Mucosa of descending colon (tissue), 3 donors: ENCODE data around the gene FRMD6. TPM values are rescaled to one million over a fixed set of nuclear protein-coding genes. Genes with fewer than 3 reads are reported as not detected.

ENCODE experiments used
- ATAC-seq: fragments of 200-7000 bp; cut with Tn5 transposase; one replicate; pipeline ENCODE4 v1.9.1; 2020; ENCODE audit warnings: mild to moderate bottlenecking, moderate library complexity
- DNase-seq, 3 donors: peaks; one replicate each; pipeline ENCODE4 v3.0.0-alpha.2; 2020
- H3K36me3 ChIP-seq: fragments of 200-600 bp; one replicate; pipeline ENCODE4 v1.8.0; 2021; ENCODE audit warnings: low read depth, mild to moderate bottlenecking
- H3K4me1 ChIP-seq: fragments of 200-600 bp; one replicate; pipeline ENCODE4 v1.8.0; 2021; ENCODE audit warnings: low read depth, mild to moderate bottlenecking
- H3K4me3 ChIP-seq: fragments of 200-600 bp; one replicate; pipeline ENCODE4 v1.8.0; 2021; ENCODE audit warnings: mild to moderate bottlenecking
- H3K9me3 ChIP-seq: fragments of 200-600 bp; one replicate; pipeline ENCODE4 v1.8.0; 2021; ENCODE audit warnings: mild to moderate bottlenecking
- CTCF ChIP-seq: fragments of 200-600 bp; IDR thresholded peaks from one replicate; pipeline ENCODE4 v1.8.0; 2022; ENCODE audit warnings: antibody characterized with exemption, mild to moderate bottlenecking
- intact Hi-C, 2 donors: fragments of 100-400 bp; cut with DNase I in 1 of 2; cut with micrococcal nuclease in 1 of 2; formaldehyde crosslinking; loops; one replicate each; pipeline versions ENCODE4 v1.11.0 to v1.11.1; 2022; cut with DNase I, micrococcal nuclease
- total RNA-seq, 3 donors: library from RNA; stranded (reverse); fragmentation: NEBNext Ultra II Directional in 2 of 3; extraction: Animal tissue kit (Norgen Biotek cat#: 25700) in 2 of 3; gene quantifications; one replicate each; pipeline versions ENCODE4 v1.2.1 to v1.2.4, GENCODE V29; 2021 to 2023
- donor health status: DM: no; HTN: no; CAD: no; lungs with moderate emphysema.
- donor health status: DM: no; HTN: no; CAD: no.
- donor health status: DM: no; HTN: yes; CAD: no.

Gene FRMD6
- total RNA-seq, 3 donors from 2014 or later = 4.2 to 39.1 (median 8.5) TPM

- intact Hi-C loops = no loop called here
- Histone ChIP-seq H3K9me3 (no peaks in the 10 kb centered on the region), H3K36me3 (no peaks in the 10 kb centered on the region), H3K4me3 (no peak overlapping the region), H3K4me1 (no peaks in the 10 kb centered on the region)
- no peak for TF ChIP-seq CTCF
- DNase-seq (no peak), ATAC-seq (no peak)
Observed at GRCh38 chr14:51643140-51643539, 8.6 kb upstream of the FRMD6 start.

GRCh38 chr14:51644217-51644933 is 7.3 kb upstream of the FRMD6 start:
- no peaks in the 10 kb centered on the region for H3K9me3 ChIP-seq
- no peaks in the 10 kb centered on the region for H3K36me3 ChIP-seq
- intact Hi-C loops = no loop called here
- ATAC-seq (no peak), DNase-seq (no peak)
- no peak overlapping the region for H3K4me3 ChIP-seq
- H3K4me1 ChIP-seq = no peaks in the 10 kb centered on the region
- TF ChIP-seq CTCF = no peak

DNA sequence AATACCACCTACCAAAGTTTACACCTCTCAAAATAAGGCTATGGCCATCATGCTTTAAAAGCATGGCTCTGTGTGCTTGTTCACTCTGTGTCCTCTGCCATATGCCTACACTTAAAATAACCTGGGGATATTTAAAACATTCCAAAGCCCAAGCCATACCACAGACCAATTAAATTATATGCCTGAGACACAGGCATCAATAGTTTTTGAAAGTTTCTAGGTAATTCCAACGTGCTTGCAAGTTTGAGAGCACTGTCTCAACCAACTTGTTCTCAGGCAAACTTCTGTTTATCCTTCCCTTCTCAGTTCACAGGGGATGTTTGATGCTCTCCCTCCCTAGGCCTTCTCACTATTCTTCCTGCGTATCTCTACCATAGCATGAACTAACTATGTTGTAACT is 3.4 kb upstream of the FRMD6 start:
- intact Hi-C loops = no loop called here
- Histone ChIP-seq H3K4me1 (peaks cover 10% of the 10 kb centered on the region), H3K4me3 (no peak overlapping the region), H3K36me3 (no peaks in the 10 kb centered on the region), H3K9me3 (no peaks in the 10 kb centered on the region)
- DNase-seq (no peak), ATAC-seq (no peak)
- TF ChIP-seq CTCF = no peak

- no peak for ATAC-seq
- no peak for TF ChIP-seq CTCF
- peak overlapping the region; percentile 62 for H3K4me3 ChIP-seq
- DNase-seq = peak; percentile 14 to 50 (median 41)
- intact Hi-C loops = no loop called here
- H3K9me3 ChIP-seq = no peaks in the 10 kb centered on the region
- H3K36me3 ChIP-seq = no peaks in the 10 kb centered on the region
- H3K4me1 ChIP-seq = peaks cover 10% of the 10 kb centered on the region
Observed at GRCh38 chr14:51650716-51651387, 858 bp upstream of the FRMD6 start.

DNA sequence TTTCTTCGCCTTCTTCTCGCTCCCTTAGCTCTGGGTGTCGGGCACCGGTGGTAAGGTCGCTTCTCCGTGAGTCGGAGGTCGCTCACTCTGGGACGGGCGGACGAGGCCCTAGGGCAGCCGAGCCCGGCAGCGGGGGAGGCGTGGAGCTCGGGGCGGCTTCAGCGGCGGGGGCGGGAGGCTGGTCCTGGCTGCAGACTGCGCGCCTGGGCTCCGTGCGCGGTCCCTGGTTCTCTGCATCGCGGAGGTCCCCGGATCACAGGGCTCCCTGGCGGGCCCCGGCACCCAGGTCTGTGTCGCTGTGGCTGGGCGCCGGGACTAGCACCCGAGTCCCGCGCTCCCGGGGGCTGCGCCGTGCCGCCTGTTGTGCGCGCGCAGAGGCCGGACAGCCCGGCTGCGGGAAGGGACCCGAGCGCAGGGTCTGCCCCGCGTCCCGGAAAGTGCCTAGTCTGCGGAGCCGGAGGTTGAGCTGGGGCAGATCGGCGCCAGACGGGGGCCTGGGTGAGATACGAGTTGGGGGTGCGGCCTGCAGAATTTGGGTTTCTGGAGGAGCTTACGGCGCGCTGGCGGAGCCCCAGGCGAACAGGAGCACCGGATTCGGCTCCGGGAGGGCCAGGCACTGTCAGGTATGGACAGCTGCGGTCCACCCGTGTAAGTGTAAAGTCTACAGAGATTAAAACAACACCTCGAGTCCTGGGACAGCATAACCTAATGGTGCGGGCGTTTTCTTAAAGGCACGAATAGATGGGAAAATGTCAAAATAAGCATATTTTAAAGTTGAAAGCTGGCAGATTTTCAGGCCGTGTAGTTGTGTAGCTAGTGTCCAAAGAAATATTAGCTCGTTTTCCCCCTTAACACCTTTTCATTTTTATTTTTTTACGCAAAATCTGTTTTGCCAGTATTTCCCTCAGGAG is 713 bp downstream of the FRMD6 start:
- intact Hi-C loops = no loop called here
- no peak for TF ChIP-seq CTCF
- peak overlapping the region; percentile 33 for H3K4me3 ChIP-seq
- peaks cover 10% of the 10 kb centered on the region for H3K4me1 ChIP-seq
- peak in 2 of 3 donors; percentile 37 to 59 for DNase-seq
- peak; percentile 53 for ATAC-seq
- no peaks in the 10 kb centered on the region for H3K9me3 ChIP-seq
- H3K36me3 ChIP-seq = no peaks in the 10 kb centered on the region
